ENCODE results near the gene SPC24. TPM values are rescaled to one million over a fixed set of nuclear protein-coding genes. Genes with fewer than 3 reads are reported as not detected.
"Not testable (repeated sequence)": the region's sequence is repeated elsewhere in the genome, so short reads cannot be mapped to it uniquely, and the experiment has no call there.

The SPC24 gene
- total RNA-seq, 1 donor from 2014 or later = 3.9 TPM

DNA sequence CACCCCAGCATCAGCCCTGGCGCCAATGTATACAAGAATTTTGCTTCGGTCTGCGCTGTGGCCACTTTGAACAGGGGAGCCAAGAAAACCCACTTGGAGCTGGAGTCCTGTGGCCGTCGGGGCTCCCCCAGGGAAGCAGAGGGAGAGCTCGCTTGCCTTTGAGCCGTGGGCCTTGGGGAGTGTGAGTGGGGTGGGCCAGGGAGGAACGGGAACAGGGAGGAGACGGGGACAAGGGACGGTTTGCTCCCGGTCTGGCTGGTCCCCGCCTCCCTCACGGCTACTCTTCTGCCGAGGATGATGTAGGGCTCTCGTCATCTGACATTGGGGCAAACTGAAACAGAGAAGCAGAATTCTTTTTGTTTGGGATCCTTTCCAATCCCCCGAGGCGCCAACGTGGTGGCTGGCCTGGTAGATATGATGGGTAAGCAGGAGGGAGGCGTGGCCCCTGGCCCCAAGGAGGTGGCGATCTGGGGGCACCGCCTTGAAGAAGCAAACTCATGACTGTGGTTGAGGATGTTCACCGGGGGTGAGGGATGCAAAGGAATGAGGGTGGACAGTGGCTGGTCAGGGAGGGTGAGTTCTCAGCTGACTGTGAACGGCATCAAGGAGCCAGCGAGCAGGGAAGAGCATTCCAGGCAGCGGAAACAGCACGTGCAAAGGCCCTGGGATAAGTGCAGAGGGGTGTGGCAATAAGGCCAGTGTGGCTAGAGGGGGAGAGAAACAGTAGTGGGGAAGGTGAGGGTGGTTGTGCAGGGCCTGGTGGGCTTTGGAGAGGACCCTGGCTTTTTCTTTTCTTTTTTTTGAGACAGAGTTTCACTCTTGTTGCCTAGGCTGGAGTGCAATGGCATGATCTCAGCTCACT, 10.9 kb upstream of the SPC24 start:
- peak overlapping the region; percentile 86 for H3K27ac ChIP-seq (replicated peaks)

DNA sequence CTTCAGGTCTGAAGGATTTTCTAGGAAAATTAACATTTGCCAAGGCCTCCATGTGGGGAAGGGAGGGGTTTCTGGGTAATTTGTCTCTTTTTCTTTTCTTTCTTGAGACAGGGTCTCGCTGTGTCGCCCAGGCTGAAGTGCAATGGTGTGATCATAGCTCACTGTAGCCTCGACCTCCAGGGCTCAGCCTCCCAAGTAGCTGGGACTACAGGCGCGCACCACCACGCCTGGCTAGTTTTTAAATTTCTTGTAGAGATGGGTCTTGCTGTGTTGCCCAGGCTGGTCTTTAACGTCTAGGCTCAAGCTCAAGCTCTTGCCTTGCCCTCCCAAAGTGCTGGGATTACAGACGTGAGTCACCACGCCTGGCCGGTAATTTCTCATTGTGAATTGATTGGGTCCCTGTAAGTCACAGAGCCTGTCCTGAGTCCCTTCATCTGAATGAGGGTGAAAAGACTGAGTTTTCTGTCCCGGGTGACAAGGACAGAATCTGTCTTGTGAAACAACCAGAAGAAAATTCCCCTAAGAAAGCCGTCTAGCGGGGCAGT, 10.0 kb upstream of the SPC24 start:
- Histone ChIP-seq H3K4me1 (peaks cover 50% of the 10 kb centered on the region), H3K27ac (replicated peaks) (peak overlapping the region; percentile 86), H3K27me3 (ENCODE audit: low read depth) (no peaks in the 10 kb centered on the region), H3K9me3 (replicated peaks) (peaks cover 7% of the 10 kb centered on the region), H3K36me3 (peaks cover 66% of the 10 kb centered on the region), H3K4me3 (peak overlapping the region; percentile 33)
- DNase-seq = no peak
- TF ChIP-seq, protein P1, sequence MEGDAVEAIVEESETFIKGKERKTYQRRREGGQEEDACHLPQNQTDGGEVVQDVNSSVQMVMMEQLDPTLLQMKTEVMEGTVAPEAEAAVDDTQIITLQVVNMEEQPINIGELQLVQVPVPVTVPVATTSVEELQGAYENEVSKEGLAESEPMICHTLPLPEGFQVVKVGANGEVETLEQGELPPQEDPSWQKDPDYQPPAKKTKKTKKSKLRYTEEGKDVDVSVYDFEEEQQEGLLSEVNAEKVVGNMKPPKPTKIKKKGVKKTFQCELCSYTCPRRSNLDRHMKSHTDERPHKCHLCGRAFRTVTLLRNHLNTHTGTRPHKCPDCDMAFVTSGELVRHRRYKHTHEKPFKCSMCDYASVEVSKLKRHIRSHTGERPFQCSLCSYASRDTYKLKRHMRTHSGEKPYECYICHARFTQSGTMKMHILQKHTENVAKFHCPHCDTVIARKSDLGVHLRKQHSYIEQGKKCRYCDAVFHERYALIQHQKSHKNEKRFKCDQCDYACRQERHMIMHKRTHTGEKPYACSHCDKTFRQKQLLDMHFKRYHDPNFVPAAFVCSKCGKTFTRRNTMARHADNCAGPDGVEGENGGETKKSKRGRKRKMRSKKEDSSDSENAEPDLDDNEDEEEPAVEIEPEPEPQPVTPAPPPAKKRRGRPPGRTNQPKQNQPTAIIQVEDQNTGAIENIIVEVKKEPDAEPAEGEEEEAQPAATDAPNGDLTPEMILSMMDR (IDR thresholded peaks at IDR 0.05; ENCODE audit: borderline replicate concordance) = no peak
- intact Hi-C loops (cut with micrococcal nuclease) = no loop called here

More for the DNA sequence above, 10.9 kb upstream of the SPC24 start:
- TF ChIP-seq, protein P1 (IDR thresholded peaks at IDR 0.05; ENCODE audit: borderline replicate concordance) = no peak
- DNase-seq = peak; percentile 51
- H3K36me3 ChIP-seq = peaks cover 75% of the 10 kb centered on the region
- H3K9me3 ChIP-seq (replicated peaks) = no peaks in the 10 kb centered on the region
- intact Hi-C loops (cut with micrococcal nuclease) = no loop called here
- H3K4me3 ChIP-seq = no peak overlapping the region
- H3K4me1 ChIP-seq = peaks cover 50% of the 10 kb centered on the region
- H3K27me3 ChIP-seq (ENCODE audit: low read depth) = no peaks in the 10 kb centered on the region

DNA sequence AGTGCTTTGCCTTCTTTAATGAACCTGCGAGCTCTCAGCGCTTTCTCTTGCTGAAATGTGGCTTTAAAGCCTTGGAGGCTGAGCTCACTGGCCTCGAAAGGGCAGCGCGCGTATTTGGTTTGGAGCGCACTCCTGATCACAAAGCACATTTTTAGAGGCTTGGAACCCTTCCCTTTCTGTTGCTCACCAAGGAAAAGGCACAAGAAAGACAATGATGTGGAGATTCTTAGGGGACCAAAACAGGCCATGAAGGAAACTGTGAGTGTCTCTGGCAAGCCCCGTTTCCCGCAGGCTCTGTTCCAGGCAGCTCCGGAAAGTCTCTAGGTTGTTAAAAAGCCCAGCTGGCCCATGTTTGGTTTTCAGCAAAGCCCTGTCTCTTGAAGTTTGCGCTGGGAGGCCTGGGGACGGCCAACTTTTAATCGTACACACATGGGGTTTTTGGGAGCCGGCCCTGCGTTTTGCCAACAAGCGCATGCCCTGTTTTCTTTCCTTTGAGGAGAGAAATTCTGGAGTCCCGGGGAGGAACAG, 9.4 kb upstream of the SPC24 start:
- peaks cover 59% of the 10 kb centered on the region for H3K36me3 ChIP-seq
- DNase-seq = peak; percentile 89
- peaks cover 48% of the 10 kb centered on the region for H3K4me1 ChIP-seq
- peaks cover 12% of the 10 kb centered on the region for H3K9me3 ChIP-seq (replicated peaks)
- TF ChIP-seq, protein P1 (IDR thresholded peaks at IDR 0.05; ENCODE audit: borderline replicate concordance) = no peak
- no peaks in the 10 kb centered on the region for H3K27me3 ChIP-seq (ENCODE audit: low read depth)
- peak overlapping the region; percentile 86 for H3K27ac ChIP-seq (replicated peaks)
- H3K4me3 ChIP-seq = peak overlapping the region; percentile 33
- intact Hi-C loops (cut with micrococcal nuclease) = no loop called here

DNA sequence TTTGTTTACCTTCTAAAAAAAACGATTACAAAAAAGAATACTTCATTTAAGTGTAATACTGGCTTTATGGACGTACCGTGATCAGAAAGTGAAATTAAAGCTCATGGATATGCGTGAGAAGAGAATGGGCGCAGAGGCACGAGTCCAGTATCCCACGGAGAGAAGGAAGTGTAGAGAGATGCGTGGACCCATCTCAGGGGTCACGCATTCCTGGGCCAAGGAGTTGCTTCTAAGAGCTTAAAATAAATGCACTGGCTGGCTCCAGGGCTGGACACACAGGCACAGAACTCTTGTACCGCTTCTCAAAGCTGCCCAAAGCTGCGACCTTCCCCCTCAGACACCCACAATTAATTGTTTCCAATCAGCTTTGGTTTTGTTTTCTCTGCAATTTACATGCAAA, 8.7 kb upstream of the SPC24 start:
- DNase-seq = no peak
- no peaks in the 10 kb centered on the region for H3K27me3 ChIP-seq (ENCODE audit: low read depth)
- H3K36me3 ChIP-seq = peaks cover 53% of the 10 kb centered on the region
- H3K27ac ChIP-seq (replicated peaks) = peak overlapping the region; percentile 86
- intact Hi-C loops (cut with micrococcal nuclease) = no loop called here
- H3K9me3 ChIP-seq (replicated peaks) = peaks cover 12% of the 10 kb centered on the region
- peaks cover 48% of the 10 kb centered on the region for H3K4me1 ChIP-seq
- TF ChIP-seq, protein P1 (IDR thresholded peaks at IDR 0.05; ENCODE audit: borderline replicate concordance) = no peak
- peak overlapping the region; percentile 33 for H3K4me3 ChIP-seq

DNA sequence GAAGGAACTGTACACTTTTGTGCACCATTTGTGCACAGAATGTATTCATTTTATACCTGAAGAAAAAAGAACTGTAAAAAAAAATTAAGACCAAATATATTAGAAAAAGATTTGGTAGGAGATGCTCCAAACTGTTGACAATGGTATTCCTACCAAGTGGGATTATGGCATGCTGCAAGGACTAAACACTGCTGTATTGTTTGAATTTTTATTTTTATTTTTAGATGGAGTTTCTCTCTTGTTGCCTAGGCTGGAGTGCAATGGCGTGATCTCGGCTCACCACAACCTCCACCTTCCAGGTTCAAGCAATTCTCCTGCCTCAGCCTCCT, 4.8 kb upstream of the SPC24 start:
- peaks cover 14% of the 10 kb centered on the region for H3K36me3 ChIP-seq
- H3K9me3 ChIP-seq (replicated peaks) = peaks cover 12% of the 10 kb centered on the region
- DNase-seq; H3K4me3 ChIP-seq; intact Hi-C loops (cut with micrococcal nuclease); H3K27me3 ChIP-seq (ENCODE audit: low read depth): not testable (repeated sequence)
- H3K27ac ChIP-seq (replicated peaks) = peak overlapping the region; percentile 89
- H3K4me1 ChIP-seq = peaks cover 64% of the 10 kb centered on the region
